WTC11 (cell line): Measurements from ENCODE around the gene FLNA. TPM values are rescaled to one million over a fixed set of nuclear protein-coding genes. Genes with fewer than 3 reads are reported as not detected.

ENCODE experiments used
- ATAC-seq: fragments of 200-7000 bp; cut with Tn5 transposase; 2 replicates; pipeline ENCODE4 v1.10.0; 2021; ENCODE audit warnings: mild to moderate bottlenecking, moderate library complexity
- CTCF ChIA-PET: fragments of 300-600 bp; sonication (Branson Sonifier 250); formaldehyde crosslinking; loops from one replicate; lab custom pipeline; 2021; ENCODE audit warnings: antibody characterized with exemption; lab: Charles Lee
- POLR2A ChIA-PET: fragments of 350-600 bp; sonication (Branson Sonifier 250); formaldehyde crosslinking; loops from one replicate; lab custom pipeline; 2021; ENCODE audit warnings: antibody characterized with exemption; lab: Charles Lee
- DNase-seq: peaks from one replicate; pipeline ENCODE4 v3.0.0; 2021; ENCODE audit warnings: low spot score
- H3K27ac Mint-ChIP-seq: 2 replicates; pipeline ENCODE4 v1.8.0; 2021; ENCODE audit warnings: mixed read lengths
- H3K27me3 Mint-ChIP-seq: 2 replicates; pipeline ENCODE4 v1.8.0; 2021; ENCODE audit warnings: low read depth, mild to moderate bottlenecking, moderate library complexity, mixed read lengths
- H3K36me3 Mint-ChIP-seq: 2 replicates; pipeline ENCODE4 v1.8.0; 2021; ENCODE audit warnings: mixed read lengths
- H3K4me1 Mint-ChIP-seq: 2 replicates; pipeline ENCODE4 v1.8.0; 2022; ENCODE audit warnings: mixed read lengths
- H3K4me3 Mint-ChIP-seq: 2 replicates; pipeline ENCODE4 v1.8.0; 2021; ENCODE audit warnings: mild to moderate bottlenecking, moderate library complexity, mixed read lengths
- H3K9me3 Mint-ChIP-seq: 2 replicates; pipeline ENCODE4 v1.8.0; 2021; ENCODE audit warnings: mixed read lengths
- AFF4 ChIP-seq: sonication (generic); formaldehyde crosslinking; IDR thresholded peaks from 2 replicates; pipeline ENCODE4 v1.8.1; 2023; ENCODE audit warnings: mild to moderate bottlenecking, missing genetic modification reagents, borderline replicate concordance
- ATF1 ChIP-seq: sonication (generic); formaldehyde crosslinking; IDR thresholded peaks from 2 replicates; pipeline ENCODE4 v1.8.1; 2023; ENCODE audit warnings: mild to moderate bottlenecking, moderate library complexity, missing genetic modification reagents
- CTCF ChIP-seq: fragments of 200-600 bp; IDR thresholded peaks from 2 replicates; pipeline ENCODE4 v1.8.0; 2022; ENCODE audit warnings: antibody characterized with exemption
- HMGXB4 ChIP-seq: sonication (generic); formaldehyde crosslinking; IDR thresholded peaks from 2 replicates; pipeline ENCODE4 v1.8.1; 2023; ENCODE audit warnings: mild to moderate bottlenecking, moderate library complexity, missing genetic modification reagents
- KAT7 ChIP-seq: sonication (generic); formaldehyde crosslinking; IDR thresholded peaks from 2 replicates; pipeline ENCODE4 v1.8.1; 2023; ENCODE audit warnings: missing genetic modification reagents, mild to moderate bottlenecking, borderline replicate concordance
- NFE2L1 ChIP-seq: sonication (generic); formaldehyde crosslinking; IDR thresholded peaks from 2 replicates; pipeline ENCODE4 v1.8.1; 2023; ENCODE audit warnings: missing genetic modification reagents
- PRDM15 ChIP-seq: sonication (generic); formaldehyde crosslinking; IDR thresholded peaks from 2 replicates; pipeline ENCODE4 v1.8.0; 2022; ENCODE audit warnings: missing genetic modification reagents
- SP1 ChIP-seq: sonication (generic); formaldehyde crosslinking; conservative IDR thresholded peaks from 2 replicates; pipeline ENCODE4 v1.8.1; 2022; ENCODE audit warnings: missing genetic modification reagents
- ZNF121 ChIP-seq: sonication (generic); formaldehyde crosslinking; IDR thresholded peaks from 2 replicates; pipeline ENCODE4 v1.8.0; 2023; ENCODE audit warnings: missing genetic modification reagents
- ZNF423 ChIP-seq: fragments of 250-450 bp; sonication (Bioruptor Pico); IDR thresholded peaks from 2 replicates; pipeline ENCODE4 v2.1.2; 2022; ENCODE audit warnings: mild to moderate bottlenecking, moderate library complexity
- total RNA-seq: library from RNA; stranded (reverse); gene quantifications from 3 replicates; pipeline ENCODE4 v1.2.3, GENCODE V29; 2021

FLNA gene
- total RNA-seq, 1 experiment from 2014 or later: 1,017 TPM

GRCh38 chrX:154381271-154381670 lies 6.8 kb upstream of the FLNA start:
- ChIA-PET POLR2A (interaction anchor here (0.6 to 3.3 kb wide), 4 partner anchors 8 to 574 kb away, joined by 4 to 13 read pairs (median 6); no protein-coding TSS in a partner anchor), CTCF (interaction anchor here (3.9 kb wide), 1 partner anchor 7 kb away, joined by 43 read pairs; the partner anchor contains the start of gene FLNA)

GRCh38 chrX:154380787-154381186 lies 6.4 kb upstream of the FLNA start:
- peaks cover 26% of the 10 kb centered on the region for H3K4me1 Mint-ChIP-seq
- peaks cover 5% of the 10 kb centered on the region; the same call in 1 of the 2 replicates for H3K27me3 Mint-ChIP-seq
- CTCF ChIA-PET: no interaction called here
- TF ChIP-seq CTCF (no peak), AFF4 (CRISPR knock-in tag) (no peak), SP1 (no peak), PRDM15 (CRISPR knock-in tag) (0 out of 2 replicates have a peak, but pooled peaks have one; percentile 18), ZNF121 (CRISPR knock-in tag) (0 out of 2 replicates have a peak, but pooled peaks have one; percentile 57)
- peak overlapping the region; percentile 100 for H3K27ac Mint-ChIP-seq
- POLR2A ChIA-PET: interaction anchor here (0.6 to 3.3 kb wide), 3 partner anchors 10 to 574 kb away, joined by 5 to 13 read pairs (median 8); no protein-coding TSS in a partner anchor
- H3K9me3 Mint-ChIP-seq: no peaks in the 10 kb centered on the region
- H3K4me3 Mint-ChIP-seq: peak overlapping the region; percentile 85
- no peak for DNase-seq
- ATAC-seq: no peak
- peaks cover 9% of the 10 kb centered on the region for H3K36me3 Mint-ChIP-seq

More at GRCh38 chrX:154381271-154381670, 6.8 kb upstream of the FLNA start:
- Mint-ChIP-seq H3K9me3 (no peaks in the 10 kb centered on the region), H3K27me3 (peaks cover 5% of the 10 kb centered on the region; the same call in 1 of the 2 replicates), H3K4me1 (peaks cover 26% of the 10 kb centered on the region), H3K36me3 (peaks cover 9% of the 10 kb centered on the region), H3K27ac (peak overlapping the region; percentile 72; the same call in 1 of the 2 replicates), H3K4me3 (peak overlapping the region; percentile 18; the same call in 1 of the 2 replicates)
- DNase-seq (no peak), ATAC-seq (no peak)
- TF ChIP-seq ZNF423 (CRISPR knock-in tag): no peak
- TF ChIP-seq NFE2L1: no peak
- no peak for TF ChIP-seq HMGXB4 (CRISPR knock-in tag)
- TF ChIP-seq PRDM15 (CRISPR knock-in tag): no peak
- TF ChIP-seq ATF1 (CRISPR knock-in tag): no peak
- no peak for TF ChIP-seq KAT7 (CRISPR knock-in tag)
